SH-SY5Y (cell line): Measurements from ENCODE around the gene WSB2.

ENCODE experiments used
- GATA2 ChIP-seq: IDR thresholded peaks from 2 replicates; pipeline ENCODE4 v1.6.1; 2011; ENCODE audit warnings: mild to moderate bottlenecking, low read depth, low read length
- GATA3 ChIP-seq: IDR thresholded peaks from 2 replicates; pipeline ENCODE4 v1.6.1; 2011; ENCODE audit warnings: low read depth, mild to moderate bottlenecking, low read length, moderate library complexity

DNA sequence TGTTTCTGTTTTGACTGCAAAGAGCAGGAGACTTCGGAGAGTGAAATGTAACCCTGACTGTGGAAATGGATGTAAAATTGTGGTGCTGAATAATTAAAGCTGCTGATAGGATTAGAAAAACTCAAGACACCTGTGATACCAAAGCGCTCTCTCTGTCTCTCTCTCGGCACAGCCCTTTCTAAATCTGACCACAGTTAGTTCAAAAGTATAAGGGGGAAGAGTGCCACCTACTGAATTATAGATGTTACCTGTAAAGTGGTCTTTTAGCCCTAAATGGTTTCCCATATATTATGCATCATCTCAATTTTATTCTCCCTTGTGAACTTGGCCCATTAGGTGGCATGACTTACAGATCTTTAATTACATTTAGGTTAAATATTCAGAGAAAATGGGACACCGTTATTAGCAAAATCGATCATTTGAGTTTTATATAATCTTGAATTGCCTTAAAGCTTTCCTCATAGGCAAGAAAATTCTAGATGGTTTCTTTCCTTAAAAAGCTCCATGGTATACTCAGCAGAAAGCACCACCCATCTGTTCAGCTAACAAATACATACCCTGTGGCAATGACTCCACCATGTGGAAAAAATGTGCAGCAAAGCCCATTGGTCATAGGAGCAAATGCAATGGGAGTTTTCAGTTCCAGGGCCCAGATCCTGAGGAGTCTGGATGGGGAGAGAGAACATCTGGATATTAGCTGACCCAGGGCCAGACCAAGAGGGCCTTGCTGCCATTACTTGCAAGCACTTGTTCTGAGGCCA is 26.4 kb downstream of the WSB2 start:
- no peak for TF ChIP-seq GATA3
- TF ChIP-seq GATA2: no peak
